Gastrocnemius medialis (tissue), 4 donors: ENCODE data around the gene PTPRT.

Experiments
- CTCF ChIP-seq, 5 experiments: fragments of 450-650 bp in 3 of 5; fragments of 200-600 bp in 2 of 5; sonication (generic) in 2 of 5; IDR thresholded peaks in 4 of 5; conservative IDR thresholded peaks in 1 of 5; 1 replicate in 4 of 5; 2 replicates in 1 of 5; pipeline ENCODE4 v1.5.1; 2016 to 2019; ENCODE audit warnings: antibody characterized with exemption in 5 of 5, mild to moderate bottlenecking in 3 of 5, moderate library complexity in 3 of 5
- POLR2A ChIP-seq, 2 donors: fragments of 450-650 bp; IDR thresholded peaks; one replicate each; pipeline ENCODE4 v1.6.1; 2017; ENCODE audit warnings: antibody characterized with exemption in 2 of 2, mild to moderate bottlenecking in 2 of 2, moderate library complexity in 2 of 2

DNA sequence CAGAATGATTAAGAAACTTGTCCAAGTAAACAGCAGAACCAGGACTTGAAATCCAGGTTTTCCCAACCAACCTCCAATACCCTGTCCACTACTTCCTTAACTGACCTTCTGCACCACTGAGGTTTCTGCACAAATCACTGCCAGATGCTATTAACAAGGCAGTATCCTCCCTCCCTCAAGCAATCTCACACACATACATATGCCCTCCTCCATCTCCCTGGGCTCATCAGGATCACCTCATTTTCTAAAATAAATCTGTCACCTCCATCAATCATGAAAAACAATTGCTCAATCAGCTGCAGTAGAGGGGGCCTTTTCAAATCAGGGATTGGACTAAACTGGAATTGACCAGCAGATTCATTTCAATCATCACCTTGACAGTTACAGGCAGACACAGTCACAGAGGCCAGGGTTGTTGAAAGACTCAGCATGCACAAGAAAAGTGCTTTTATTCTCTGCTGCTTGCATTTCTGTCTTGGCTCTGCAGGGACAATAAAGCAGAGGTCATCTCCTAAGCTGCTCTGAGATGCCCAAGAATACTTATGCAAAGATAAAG lies 539.4 kb downstream of the PTPRT start:
- TF ChIP-seq CTCF (IDR thresholded peaks at IDR 0.05 in 4 of 5, conservative IDR thresholded peaks at IDR 0.05 in 1 of 5) (no peak), POLR2A (IDR thresholded peaks at IDR 0.05) (no peak)
